ENCODE measurements around the gene HERC6.

DNA sequence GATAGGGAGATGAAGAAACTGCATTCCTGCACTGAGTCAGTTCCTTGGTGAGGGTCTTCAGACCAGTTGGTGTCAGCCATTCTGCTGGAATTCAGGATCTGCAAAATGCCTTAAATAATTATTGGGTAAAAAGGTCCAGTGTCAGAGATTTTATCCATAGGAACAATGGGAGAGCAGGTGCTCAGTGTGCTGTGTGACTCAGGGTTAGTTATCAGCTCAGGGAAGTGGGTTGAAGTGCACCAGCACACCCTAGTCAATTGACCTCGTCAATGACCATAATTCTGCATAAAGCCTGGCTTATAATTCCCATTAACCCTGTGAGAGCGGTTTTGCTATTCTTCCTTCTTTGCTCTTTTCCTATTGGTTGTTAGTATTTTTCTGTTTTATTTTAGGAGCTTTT is 37.3 kb downstream of the HERC6 start:
- TF ChIP-seq, protein P1, sequence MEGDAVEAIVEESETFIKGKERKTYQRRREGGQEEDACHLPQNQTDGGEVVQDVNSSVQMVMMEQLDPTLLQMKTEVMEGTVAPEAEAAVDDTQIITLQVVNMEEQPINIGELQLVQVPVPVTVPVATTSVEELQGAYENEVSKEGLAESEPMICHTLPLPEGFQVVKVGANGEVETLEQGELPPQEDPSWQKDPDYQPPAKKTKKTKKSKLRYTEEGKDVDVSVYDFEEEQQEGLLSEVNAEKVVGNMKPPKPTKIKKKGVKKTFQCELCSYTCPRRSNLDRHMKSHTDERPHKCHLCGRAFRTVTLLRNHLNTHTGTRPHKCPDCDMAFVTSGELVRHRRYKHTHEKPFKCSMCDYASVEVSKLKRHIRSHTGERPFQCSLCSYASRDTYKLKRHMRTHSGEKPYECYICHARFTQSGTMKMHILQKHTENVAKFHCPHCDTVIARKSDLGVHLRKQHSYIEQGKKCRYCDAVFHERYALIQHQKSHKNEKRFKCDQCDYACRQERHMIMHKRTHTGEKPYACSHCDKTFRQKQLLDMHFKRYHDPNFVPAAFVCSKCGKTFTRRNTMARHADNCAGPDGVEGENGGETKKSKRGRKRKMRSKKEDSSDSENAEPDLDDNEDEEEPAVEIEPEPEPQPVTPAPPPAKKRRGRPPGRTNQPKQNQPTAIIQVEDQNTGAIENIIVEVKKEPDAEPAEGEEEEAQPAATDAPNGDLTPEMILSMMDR (IDR thresholded peaks at IDR 0.05; ENCODE audit: low read length): no peak
- no peak for TF ChIP-seq EZH2 (optimal IDR thresholded peaks at IDR 0.05; ENCODE audit: low read depth, low read length)

All from MM.1S (cell line).